Brain microvascular endothelial cell (primary cell): ENCODE results near the gene ACSL5.

ENCODE experiments used
- DNase-seq: peaks from one replicate; pipeline ENCODE4 v3.0.0-alpha.2; 2020
- H3K27ac ChIP-seq: fragments of 250-450 bp; sonication (Bioruptor Pico); 2 replicates; pipeline ENCODE4 v1.5.1; 2020; ENCODE audit warnings: mild to moderate bottlenecking, moderate library complexity
- H3K27me3 ChIP-seq: fragments of 250-450 bp; sonication (Bioruptor Pico); replicated peaks from 2 replicates; pipeline ENCODE4 v1.5.1; 2020; ENCODE audit warnings: mild to moderate bottlenecking
- H3K36me3 ChIP-seq: fragments of 250-450 bp; sonication (Bioruptor Pico); replicated peaks from 2 replicates; pipeline ENCODE4 v1.5.1; 2020; ENCODE audit warnings: mild to moderate bottlenecking
- H3K4me3 ChIP-seq: 2 replicates; pipeline ENCODE4 v1.5.1; 2011; ENCODE audit warnings: low read depth, mild to moderate bottlenecking, control low read depth, low read length, moderate library complexity
- in situ Hi-C: cut with HindIII; loops from 2 replicates; pipeline ENCODE4 v1.10.0; 2017; ENCODE audit warnings: low sequenced_read_pairs, low pct_ligation_motif_present
- TF ChIP-seq, protein P1 (sequence below): IDR thresholded peaks from 2 replicates; pipeline ENCODE4 v1.5.1; 2011; ENCODE audit warnings: low read depth, mild to moderate bottlenecking, moderate library complexity, low read length, control low read depth, inconsistent platforms; ENCODE audit errors: missing control alignments

ACSL5 gene

GRCh38 chr10:112447620-112447928, 73.7 kb downstream of the ACSL5 start:
- TF ChIP-seq, protein P1, sequence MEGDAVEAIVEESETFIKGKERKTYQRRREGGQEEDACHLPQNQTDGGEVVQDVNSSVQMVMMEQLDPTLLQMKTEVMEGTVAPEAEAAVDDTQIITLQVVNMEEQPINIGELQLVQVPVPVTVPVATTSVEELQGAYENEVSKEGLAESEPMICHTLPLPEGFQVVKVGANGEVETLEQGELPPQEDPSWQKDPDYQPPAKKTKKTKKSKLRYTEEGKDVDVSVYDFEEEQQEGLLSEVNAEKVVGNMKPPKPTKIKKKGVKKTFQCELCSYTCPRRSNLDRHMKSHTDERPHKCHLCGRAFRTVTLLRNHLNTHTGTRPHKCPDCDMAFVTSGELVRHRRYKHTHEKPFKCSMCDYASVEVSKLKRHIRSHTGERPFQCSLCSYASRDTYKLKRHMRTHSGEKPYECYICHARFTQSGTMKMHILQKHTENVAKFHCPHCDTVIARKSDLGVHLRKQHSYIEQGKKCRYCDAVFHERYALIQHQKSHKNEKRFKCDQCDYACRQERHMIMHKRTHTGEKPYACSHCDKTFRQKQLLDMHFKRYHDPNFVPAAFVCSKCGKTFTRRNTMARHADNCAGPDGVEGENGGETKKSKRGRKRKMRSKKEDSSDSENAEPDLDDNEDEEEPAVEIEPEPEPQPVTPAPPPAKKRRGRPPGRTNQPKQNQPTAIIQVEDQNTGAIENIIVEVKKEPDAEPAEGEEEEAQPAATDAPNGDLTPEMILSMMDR = no peak
- peak overlapping the region; percentile 94 for H3K27ac ChIP-seq
- peak overlapping the region; percentile 94 for H3K4me3 ChIP-seq
- peaks cover 7% of the 10 kb centered on the region for H3K36me3 ChIP-seq
- no peak for DNase-seq
- in situ Hi-C loops = no loop called here
- H3K27me3 ChIP-seq = no peaks in the 10 kb centered on the region

GRCh38 chr10:112448888-112449287, 75.0 kb downstream of the ACSL5 start:
- TF ChIP-seq, protein P1 = no peak
- in situ Hi-C loops = no loop called here
- no peak for DNase-seq

GRCh38 chr10:112454910-112455779, 81.2 kb downstream of the ACSL5 start:
- H3K4me3 ChIP-seq = no peak overlapping the region
- TF ChIP-seq, protein P1 = no peak
- H3K27me3 ChIP-seq = no peaks in the 10 kb centered on the region
- H3K36me3 ChIP-seq = no peaks in the 10 kb centered on the region
- in situ Hi-C loops = no loop called here
- H3K27ac ChIP-seq = no peak overlapping the region
- no peak for DNase-seq

More at GRCh38 chr10:112448888-112449287, 75.0 kb downstream of the ACSL5 start:
- Histone ChIP-seq H3K4me3 (no peak overlapping the region), H3K27me3 (no peaks in the 10 kb centered on the region), H3K36me3 (peaks cover 7% of the 10 kb centered on the region), H3K27ac (no peak overlapping the region)

- DNase-seq = no peak
- TF ChIP-seq, protein P1 = no peak
- Histone ChIP-seq H3K36me3 (no peaks in the 10 kb centered on the region), H3K27me3 (no peaks in the 10 kb centered on the region), H3K4me3 (no peak overlapping the region), H3K27ac (no peak overlapping the region)
- in situ Hi-C loops = no loop called here
Observed at GRCh38 chr10:112456533-112456932, 82.6 kb downstream of the ACSL5 start.

DNA sequence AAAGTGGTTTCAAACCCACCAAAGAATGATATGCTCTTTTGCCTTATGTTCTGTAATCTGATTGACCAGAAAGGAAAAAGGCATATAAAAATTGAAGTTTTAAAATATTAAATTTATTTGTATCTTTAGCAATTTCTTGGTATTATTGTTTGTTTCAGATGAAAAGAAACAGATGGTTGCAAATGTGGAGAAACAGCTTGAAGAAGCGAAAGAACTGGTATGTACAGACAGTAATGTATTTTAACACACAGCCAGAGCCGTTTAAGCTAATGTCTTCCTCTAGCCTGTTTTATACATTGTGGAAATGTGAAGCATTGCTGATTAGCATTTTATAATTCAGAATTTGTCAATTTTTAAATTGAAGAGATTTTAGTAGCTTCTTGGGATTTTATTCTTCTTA, 86.5 kb downstream of the ACSL5 start:
- TF ChIP-seq, protein P1 = no peak
- Histone ChIP-seq H3K27ac (peak overlapping the region; percentile 63), H3K27me3 (no peaks in the 10 kb centered on the region), H3K4me3 (no peak overlapping the region), H3K36me3 (peaks cover 1% of the 10 kb centered on the region)
- in situ Hi-C loops = no loop called here
- DNase-seq = no peak
